OCI-LY1 (cell line): ENCODE data around the gene PIGU.

Experiments
- CTCF ChIP-seq: fragments of 200-600 bp; sonication (generic), shearing (Covaris generic); IDR thresholded peaks from 2 replicates; pipeline ENCODE4 v1.5.1; 2017; ENCODE audit warnings: mild to moderate bottlenecking, antibody characterized with exemption, low read length, moderate library complexity, mixed read lengths
- EZH2 ChIP-seq: fragments of 200-600 bp; sonication (generic), shearing (Covaris generic); IDR thresholded peaks from 2 replicates; pipeline ENCODE4 v1.8.0; 2017; ENCODE audit warnings: borderline replicate concordance, mixed run types, mild to moderate bottlenecking, antibody characterized with exemption, low read length, moderate library complexity, mixed read lengths

GRCh38 chr20:34621036-34621343 lies 55.9 kb downstream of the PIGU start:
- TF ChIP-seq CTCF (no peak), EZH2 (no peak)
